Caco-2 (cell line): ENCODE results near the gene CRACR2A. TPM values are rescaled to one million over a fixed set of nuclear protein-coding genes. Genes with fewer than 3 reads are reported as not detected.

Source experiments
- BruUV-seq: library from RNA; stranded (reverse); fragments of 400-500 nt; replicated peaks from 2 replicates; lab custom pipeline; 2021; lab: Mats Ljungman, UMichigan
- CTCF ChIA-PET: fragments of 300-600 bp; sonication (Branson Sonifier 250); formaldehyde crosslinking; loops from one replicate; lab custom pipeline; 2022; ENCODE audit warnings: antibody characterized with exemption; lab: Charles Lee
- POLR2A ChIA-PET: fragments of 300-600 bp; sonication (Branson Sonifier 250); formaldehyde crosslinking; loops from one replicate; lab custom pipeline; 2022; ENCODE audit warnings: antibody characterized with exemption; lab: Charles Lee
- DNase-seq, 2 experiments: peaks; one replicate each; pipeline versions ENCODE4 v3.0.0 to v3.0.0-alpha.2; 2020 to 2022
- H3K27me3 ChIP-seq: replicated peaks from 2 replicates; pipeline ENCODE4 v1.6.0; 2011; ENCODE audit warnings: low read length; ENCODE audit not compliant: control insufficient read depth, insufficient read depth
- H3K36me3 ChIP-seq: 2 replicates; pipeline ENCODE4 v1.5.1; 2011; ENCODE audit warnings: low read length; ENCODE audit not compliant: control insufficient read depth, insufficient read depth
- H3K4me1 ChIP-seq: fragments of 250-450 bp; sonication (Bioruptor Pico); 2 replicates; pipeline ENCODE4 v1.5.1; 2020; ENCODE audit warnings: mild to moderate bottlenecking
- H3K4me3 ChIP-seq: 2 replicates; pipeline ENCODE4 v1.5.1; 2011; ENCODE audit warnings: low read depth, mild to moderate bottlenecking, control low read depth, low read length
- H3K9me3 ChIP-seq: fragments of 250-450 bp; sonication (Bioruptor Pico); 2 replicates; pipeline ENCODE4 v1.5.1; 2020; ENCODE audit warnings: mild to moderate bottlenecking, moderate library complexity
- H3K27ac Mint-ChIP-seq: one replicate; pipeline ENCODE4 v1.8.0; 2022; ENCODE audit warnings: mixed read lengths; ENCODE audit not compliant: unreplicated experiment
- H3K27me3 Mint-ChIP-seq: one replicate; pipeline ENCODE4 v1.8.0; 2022; ENCODE audit warnings: mixed read lengths; ENCODE audit not compliant: insufficient read depth, unreplicated experiment
- H3K36me3 Mint-ChIP-seq: one replicate; pipeline ENCODE4 v1.8.0; 2022; ENCODE audit warnings: mild to moderate bottlenecking, mixed read lengths; ENCODE audit not compliant: insufficient read depth, unreplicated experiment
- H3K4me1 Mint-ChIP-seq: one replicate; pipeline ENCODE4 v1.8.0; 2022; ENCODE audit warnings: low read depth, mixed read lengths; ENCODE audit not compliant: unreplicated experiment
- H3K4me3 Mint-ChIP-seq: one replicate; pipeline ENCODE4 v1.8.0; 2022; ENCODE audit warnings: mild to moderate bottlenecking, moderate library complexity, mixed read lengths; ENCODE audit not compliant: unreplicated experiment
- H3K9me3 Mint-ChIP-seq: one replicate; pipeline ENCODE4 v1.8.0; 2022; ENCODE audit warnings: mixed read lengths; ENCODE audit not compliant: unreplicated experiment
- CTCF ChIP-seq, 2 experiments: fragments of 200-600 bp in 1 of 2; IDR thresholded peaks; 1 replicate in 1 of 2; 2 replicates in 1 of 2; pipeline versions ENCODE4 v1.5.1 to v1.8.0; 2011 to 2022; ENCODE audit warnings: antibody characterized with exemption in 1 of 2, control low read depth in 1 of 2, inconsistent platforms in 1 of 2, low read depth in 1 of 2, low read length in 1 of 2, mild to moderate bottlenecking in 1 of 2, moderate library complexity in 1 of 2; ENCODE audit not compliant: insufficient read depth in 1 of 2, severe bottlenecking in 1 of 2, unreplicated experiment in 1 of 2
- intact Hi-C: fragments of 100-400 bp; cut with micrococcal nuclease; formaldehyde crosslinking; loops from one replicate; pipeline ENCODE4 v1.10.0; 2022; ENCODE audit not compliant: unreplicated experiment
- total RNA-seq: library from RNA; stranded (reverse); gene quantifications from 2 replicates; pipeline ENCODE4 v1.2.3, GENCODE V29; 2022

Gene CRACR2A
- total RNA-seq, 1 experiment from 2014 or later, result 16.5 TPM

- no peak overlapping the region for H3K27ac Mint-ChIP-seq
These were observed 27.4 kb downstream of the CRACR2A start for GRCh38 chr12:3725388-3726115.

GRCh38 chr12:3723916-3724805, 28.7 kb downstream of the CRACR2A start:
- TF ChIP-seq CTCF (IDR thresholded peaks at IDR 0.05; ENCODE audit: insufficient read depth in 1 of 2, low read depth in 1 of 2, low read length in 1 of 2, severe bottlenecking in 1 of 2, unreplicated experiment in 1 of 2), result no peak
- H3K36me3 ChIP-seq, result no peaks in the 10 kb centered on the region
- intact Hi-C loops, result no loop called here
- BruUV-seq, result no TSS peak
- POLR2A ChIA-PET, result no interaction called here
- Mint-ChIP-seq H3K9me3 (peaks cover 10% of the 10 kb centered on the region), H3K27me3 (peaks cover 5% of the 10 kb centered on the region), H3K4me3 (no peak overlapping the region), H3K27ac (no peak overlapping the region), H3K4me1 (no peaks in the 10 kb centered on the region), H3K36me3 (no peaks in the 10 kb centered on the region)
- H3K4me1 ChIP-seq, result no peaks in the 10 kb centered on the region
- no peak overlapping the region for H3K4me3 ChIP-seq
- DNase-seq, result no peak
- no peaks in the 10 kb centered on the region for H3K9me3 ChIP-seq
- no peaks in the 10 kb centered on the region for H3K27me3 ChIP-seq
- CTCF ChIA-PET, result no interaction called here

More at GRCh38 chr12:3725388-3726115, 27.4 kb downstream of the CRACR2A start:
- Mint-ChIP-seq H3K36me3 (no peaks in the 10 kb centered on the region), H3K4me1 (no peaks in the 10 kb centered on the region), H3K4me3 (no peak overlapping the region), H3K27me3 (peaks cover 5% of the 10 kb centered on the region), H3K9me3 (peaks cover 10% of the 10 kb centered on the region)
- Histone ChIP-seq H3K4me1 (no peaks in the 10 kb centered on the region), H3K36me3 (no peaks in the 10 kb centered on the region), H3K27me3 (no peaks in the 10 kb centered on the region), H3K9me3 (no peaks in the 10 kb centered on the region), H3K4me3 (no peak overlapping the region)
- TF ChIP-seq CTCF (IDR thresholded peaks at IDR 0.05; ENCODE audit: insufficient read depth in 1 of 2, low read depth in 1 of 2, low read length in 1 of 2, severe bottlenecking in 1 of 2, unreplicated experiment in 1 of 2), result no peak
- intact Hi-C loops, result no loop called here
- no TSS peak for BruUV-seq
- no peak for DNase-seq
- ChIA-PET CTCF (no interaction called here), POLR2A (no interaction called here)

GRCh38 chr12:3722368-3722767, 30.5 kb downstream of the CRACR2A start:
- H3K4me1 ChIP-seq, result no peaks in the 10 kb centered on the region
- H3K36me3 ChIP-seq, result no peaks in the 10 kb centered on the region
- H3K27me3 ChIP-seq, result no peaks in the 10 kb centered on the region
- CTCF ChIA-PET, result no interaction called here
- H3K4me3 Mint-ChIP-seq, result no peak overlapping the region
- peaks cover 5% of the 10 kb centered on the region for H3K27me3 Mint-ChIP-seq
- no peak for TF ChIP-seq CTCF (IDR thresholded peaks at IDR 0.05; ENCODE audit: insufficient read depth in 1 of 2, low read depth in 1 of 2, low read length in 1 of 2, severe bottlenecking in 1 of 2, unreplicated experiment in 1 of 2)
- no peaks in the 10 kb centered on the region for H3K9me3 ChIP-seq
- BruUV-seq, result no TSS peak
- no peak overlapping the region for H3K27ac Mint-ChIP-seq
- H3K4me1 Mint-ChIP-seq, result no peaks in the 10 kb centered on the region
- intact Hi-C loops, result no loop called here
- no peak overlapping the region for H3K4me3 ChIP-seq
- no peaks in the 10 kb centered on the region for H3K36me3 Mint-ChIP-seq
- POLR2A ChIA-PET, result no interaction called here
- peaks cover 10% of the 10 kb centered on the region for H3K9me3 Mint-ChIP-seq
- no peak for DNase-seq
